ENCODE results near the gene RXRB.
"Not testable (repeated sequence)": the region's sequence is repeated elsewhere in the genome, so short reads cannot be mapped to it uniquely, and the experiment has no call there.

The RXRB gene

GRCh38 chr6:33200219-33201146, at the start of gene RXRB, which contains the start of gene SLC39A7:
Gene RXRB (minus strand): TSS chr6:33200665. CDS start chr6:33200476, 189 bp downstream.
Gene SLC39A7 (plus strand): TSS chr6:33200867. CDS start chr6:33201246, 379 bp downstream.
- DNase-seq, result peak; percentile 99

DNA sequence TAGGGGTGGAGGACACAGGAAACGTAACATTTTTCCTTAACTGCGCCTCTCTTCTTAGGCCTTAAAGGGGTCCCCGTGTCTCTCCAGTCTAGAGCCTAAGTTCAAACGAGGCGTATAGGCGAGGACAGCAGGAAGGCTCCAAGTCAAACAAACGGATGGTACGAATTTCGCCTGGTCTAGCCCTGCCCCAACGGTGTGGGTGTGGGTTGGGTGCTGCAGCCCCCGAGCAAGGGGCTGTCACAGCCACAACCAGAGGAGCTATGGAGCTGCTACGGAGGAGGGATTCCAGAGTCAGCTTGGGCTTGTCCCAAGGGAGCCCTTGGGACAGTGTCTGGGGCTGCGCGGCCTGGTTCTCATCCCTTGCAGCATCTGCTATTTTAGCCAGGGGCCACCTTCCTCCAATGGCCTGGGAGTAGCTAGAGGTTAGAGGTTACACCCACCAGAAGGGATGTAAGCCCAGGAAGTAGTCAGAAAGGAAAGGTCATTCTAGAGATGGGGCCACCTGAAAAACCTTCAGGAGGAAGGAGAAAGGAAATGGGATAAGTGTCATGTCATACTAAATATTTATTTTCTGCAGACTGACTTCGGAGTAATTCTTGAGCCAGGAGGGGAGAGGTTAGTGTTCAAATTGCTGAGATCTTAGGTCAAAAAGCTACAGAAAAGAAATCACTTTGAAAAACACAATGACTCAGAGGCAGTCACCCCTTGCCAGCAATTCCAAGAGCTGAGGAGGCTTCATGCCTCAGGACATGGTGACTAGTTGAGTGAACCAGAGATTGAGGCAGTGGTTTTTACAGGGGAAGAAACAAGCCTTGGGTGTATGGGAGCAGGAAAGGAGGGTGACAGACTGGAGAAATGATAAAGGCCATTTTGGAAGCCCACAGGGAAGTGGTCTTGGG, 49.5 kb upstream of the RXRB start:
- DNase-seq, result no peak

GRCh38 chr6:33248932-33249731, 48.7 kb upstream of the RXRB start:
- peak; percentile 99 for DNase-seq

DNA sequence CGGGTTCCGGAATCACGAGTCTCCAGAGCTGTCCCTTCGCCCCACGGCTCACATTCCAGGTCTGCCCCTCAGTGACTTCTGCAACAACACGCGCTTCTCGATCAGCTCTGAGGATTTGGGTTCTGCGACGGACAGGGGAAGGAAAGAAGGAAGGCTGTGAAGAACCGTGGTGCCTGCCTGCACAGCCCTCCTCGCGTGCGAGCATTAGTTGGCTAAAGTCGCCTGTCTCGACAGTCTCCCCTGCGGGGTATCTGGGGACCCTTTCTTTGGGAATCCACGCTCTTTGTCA, 48.1 kb upstream of the RXRB start:
- DNase-seq, result no peak

- DNase-seq, result peak; percentile 90
Observed at GRCh38 chr6:33247977-33248642, 47.6 kb upstream of the RXRB start.

- no peak for DNase-seq
Observed at GRCh38 chr6:33243476-33243875, 43.0 kb upstream of the RXRB start.

GRCh38 chr6:33241968-33242367, 41.5 kb upstream of the RXRB start:
- DNase-seq, result no peak

DNA sequence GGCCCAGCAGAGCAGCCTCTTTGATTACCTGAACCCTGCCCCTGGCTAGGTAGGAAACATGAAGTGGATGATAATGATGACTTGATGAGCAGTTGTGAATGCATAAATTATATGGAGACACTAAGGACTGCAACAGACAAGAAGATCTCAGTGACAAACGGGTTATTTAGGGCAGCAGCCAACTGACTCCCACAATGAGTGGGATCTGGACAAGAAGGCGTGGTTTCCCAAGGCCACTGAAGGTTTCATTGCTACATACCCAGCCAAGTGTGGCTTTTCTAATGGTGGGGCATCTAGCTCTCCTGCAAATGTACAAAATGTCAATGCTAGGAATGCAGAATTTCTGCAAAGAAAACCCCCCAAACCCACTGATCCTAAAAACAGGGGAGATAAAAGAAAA, 37.3 kb upstream of the RXRB start:
- no peak for DNase-seq

DNA sequence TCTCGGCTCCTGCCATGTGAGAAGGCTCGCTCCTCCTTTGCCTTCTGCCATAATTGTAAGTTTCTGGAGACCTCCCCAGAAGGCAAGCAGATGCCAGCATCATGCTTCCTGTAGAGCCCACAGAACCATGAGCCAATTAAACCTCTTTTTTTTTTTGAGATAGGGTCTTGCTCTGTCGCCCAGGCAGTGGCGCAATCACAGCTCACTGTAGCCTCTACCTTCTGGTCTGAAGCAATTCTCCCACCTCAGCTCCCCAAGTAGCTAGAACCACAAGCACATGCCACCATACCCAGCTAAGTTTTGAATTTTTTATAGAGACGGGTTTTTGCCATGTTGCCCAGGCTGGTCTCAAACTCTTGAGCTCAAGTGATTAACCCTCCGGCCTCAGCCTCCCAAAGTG, 36.4 kb upstream of the RXRB start:
- DNase-seq, result no peak

GRCh38 chr6:33236328-33236727, 35.9 kb upstream of the RXRB start:
- DNase-seq, result no peak

- DNase-seq, result no peak
Observed at GRCh38 chr6:33235221-33235634, 34.8 kb upstream of the RXRB start.

GRCh38 chr6:33226503-33227120, 26.1 kb upstream of the RXRB start:
- DNase-seq, result not testable (repeated sequence)

DNA sequence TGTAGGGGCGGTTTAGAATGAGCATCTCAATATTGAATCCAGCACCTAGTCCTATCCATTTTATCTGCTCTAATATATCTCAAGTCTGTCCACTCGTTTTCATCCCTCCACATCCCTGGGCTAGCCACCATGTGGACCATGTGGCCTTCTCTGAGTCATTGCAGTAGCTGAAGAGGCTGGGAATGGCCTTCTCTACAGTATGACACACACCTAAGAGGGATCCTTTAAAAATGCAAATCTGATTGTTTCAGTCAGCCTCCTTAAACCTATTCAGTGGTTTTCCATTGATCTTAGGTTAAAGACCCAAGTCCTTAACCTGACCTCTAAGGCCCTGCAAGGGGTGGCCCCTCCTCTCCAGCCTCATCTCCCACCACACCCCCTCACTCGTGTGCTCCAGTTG, 17.2 kb upstream of the RXRB start:
- DNase-seq, result no peak

DNA sequence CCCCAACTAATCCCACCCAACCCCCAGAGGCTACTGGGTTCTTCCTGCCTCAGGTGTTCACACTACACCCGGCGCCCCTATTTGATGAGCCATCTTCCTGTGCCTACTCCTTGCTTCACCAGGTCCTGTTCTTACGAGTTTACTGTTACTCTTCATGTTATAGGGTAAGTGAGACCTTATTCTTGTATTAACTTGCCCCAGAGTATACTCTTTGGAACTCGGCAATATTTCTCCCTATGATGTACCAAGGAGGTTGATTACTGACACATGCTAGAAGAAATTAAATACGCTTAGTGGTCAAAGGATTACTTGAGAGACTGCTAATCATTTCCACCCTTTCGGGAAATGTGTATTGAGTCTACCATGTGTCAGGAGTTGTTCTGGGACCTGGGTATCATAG, 16.8 kb upstream of the RXRB start:
- DNase-seq, result no peak

DNA sequence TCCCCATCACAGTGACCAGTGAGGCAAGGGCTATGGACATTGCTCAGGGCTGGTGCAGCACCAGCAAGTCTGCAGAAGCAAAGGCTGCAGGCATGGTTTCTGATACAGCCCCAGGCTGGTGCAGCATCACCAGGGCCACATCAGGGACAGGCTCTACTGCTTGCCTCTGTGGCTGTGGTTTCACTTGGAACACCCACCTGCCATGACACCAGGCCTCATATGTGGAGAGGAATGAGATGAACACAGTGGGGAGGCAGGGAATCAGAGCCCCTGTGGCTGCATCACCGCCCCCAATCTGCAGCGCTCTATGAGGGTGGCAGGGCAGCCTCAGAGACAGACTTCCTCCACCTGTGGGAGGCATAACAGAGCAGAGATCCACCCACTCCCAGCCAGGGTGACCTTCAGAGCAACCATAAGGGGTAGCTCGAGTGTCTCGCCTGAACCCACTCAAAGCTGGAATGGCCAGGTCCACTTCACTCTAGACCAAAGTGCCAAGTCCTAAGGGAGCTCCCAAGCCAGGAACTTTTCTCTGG, 15.7 kb upstream of the RXRB start:
- DNase-seq, result no peak

DNA sequence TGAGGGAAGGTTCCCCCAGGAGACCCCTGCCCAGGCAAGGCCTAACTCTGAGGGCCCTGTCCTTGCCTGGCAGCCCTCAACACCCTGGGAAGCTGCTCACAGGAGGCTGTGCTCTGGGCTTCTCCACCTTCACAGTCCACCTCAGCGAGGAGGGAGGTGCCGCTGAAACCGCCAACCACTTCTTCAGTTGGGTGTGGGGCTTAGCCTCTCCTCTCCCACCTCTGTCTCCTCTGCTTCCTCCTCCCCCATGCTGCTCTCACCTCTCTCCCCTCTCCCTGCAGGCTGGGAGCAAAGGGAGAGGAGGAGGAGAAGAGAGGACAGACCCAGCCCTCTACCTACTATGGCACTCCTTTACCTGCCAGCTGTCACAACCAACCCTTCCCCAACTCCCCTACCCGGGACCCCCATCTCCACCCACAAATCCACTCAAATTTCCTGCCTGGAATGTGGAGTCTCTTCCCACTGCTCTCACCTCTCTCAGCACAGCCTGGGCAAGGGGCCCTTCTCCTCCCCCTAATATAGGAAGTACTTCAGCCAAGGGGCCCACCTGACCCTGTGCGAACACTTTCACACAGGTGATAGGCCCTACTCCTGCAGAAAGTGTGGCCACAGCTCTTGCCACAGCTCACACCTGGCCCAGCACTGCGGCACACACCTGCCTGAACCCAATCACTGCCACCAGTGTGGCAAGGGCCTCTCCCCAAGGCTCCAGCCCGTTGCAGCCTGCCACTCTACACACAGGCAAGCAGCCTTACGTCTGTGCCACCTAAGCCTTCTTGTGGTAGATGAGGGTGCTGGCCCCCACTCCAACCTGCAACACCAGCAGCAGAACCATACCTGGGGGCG, 15.0 kb upstream of the RXRB start:
- no peak for DNase-seq

GRCh38 chr6:33213989-33214335, 13.5 kb upstream of the RXRB start:
- no peak for DNase-seq

DNA sequence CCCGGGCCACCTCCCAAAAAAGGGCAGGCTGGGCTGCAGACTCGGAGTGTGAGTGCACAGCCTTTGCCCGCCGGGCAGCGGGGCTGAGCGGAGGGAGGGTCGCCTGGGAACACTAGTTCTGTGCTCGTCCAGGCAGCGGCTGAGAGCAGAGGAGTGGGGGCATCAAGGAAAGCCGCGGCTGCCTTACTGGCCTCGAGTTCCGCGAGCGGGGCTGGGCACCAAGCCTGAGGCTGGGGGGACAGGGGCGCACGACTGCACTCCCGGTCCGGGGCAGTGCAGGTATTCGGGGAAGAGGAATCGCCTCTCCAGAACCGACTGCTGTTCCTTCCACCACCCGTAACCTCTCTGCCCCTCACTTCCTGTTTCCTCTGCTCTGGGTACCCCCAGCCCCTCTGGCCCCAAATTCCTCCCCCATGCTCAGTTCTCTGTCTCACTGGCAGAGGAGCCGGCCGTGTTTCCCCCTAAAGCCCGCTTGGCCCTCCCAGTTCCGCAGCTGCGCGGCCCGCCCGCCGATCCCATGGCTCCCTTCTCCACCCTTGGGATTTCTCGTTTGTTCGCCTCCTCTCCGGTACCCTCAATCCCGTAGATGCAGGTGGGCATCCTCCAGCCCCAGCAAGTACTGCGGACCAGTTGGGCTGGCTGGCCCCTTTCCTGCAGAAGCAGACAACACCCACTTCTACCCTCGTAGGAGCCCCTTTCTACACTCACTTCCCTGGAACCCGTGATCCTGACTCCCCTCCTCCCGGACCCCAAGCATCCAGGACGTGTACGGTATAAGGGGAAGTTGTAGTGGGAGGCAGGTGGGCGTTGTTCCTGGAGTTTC, 12.9 kb upstream of the RXRB start:
- no peak for DNase-seq

GRCh38 chr6:33212857-33213165, 12.3 kb upstream of the RXRB start:
- DNase-seq, result no peak

Data from CD4-positive, alpha-beta T cell treated with Interleukin-21 for 1 hour (primary cell).